NK-92 treated with Interleukin-12 subunit alpha and Interleukin-12 subunit beta, amount 100 ng/mL, for 24 hours (cell line): ENCODE results near the gene PPP1CA.
"Not testable (repeated sequence)": the region's sequence is repeated elsewhere in the genome, so short reads cannot be mapped to it uniquely, and the experiment has no call there.

Experiments used
- DNase-seq: peaks from one replicate; lab custom pipeline; 2025; lab: John Stamatoyannopoulos, UW

Gene PPP1CA

GRCh38 chr11:67402192-67402839, 658 bp upstream of the PPP1CA start:
- not testable (repeated sequence) for DNase-seq

GRCh38 chr11:67400942-67401494, 640 bp downstream of the PPP1CA start:
- DNase-seq: no peak

DNA sequence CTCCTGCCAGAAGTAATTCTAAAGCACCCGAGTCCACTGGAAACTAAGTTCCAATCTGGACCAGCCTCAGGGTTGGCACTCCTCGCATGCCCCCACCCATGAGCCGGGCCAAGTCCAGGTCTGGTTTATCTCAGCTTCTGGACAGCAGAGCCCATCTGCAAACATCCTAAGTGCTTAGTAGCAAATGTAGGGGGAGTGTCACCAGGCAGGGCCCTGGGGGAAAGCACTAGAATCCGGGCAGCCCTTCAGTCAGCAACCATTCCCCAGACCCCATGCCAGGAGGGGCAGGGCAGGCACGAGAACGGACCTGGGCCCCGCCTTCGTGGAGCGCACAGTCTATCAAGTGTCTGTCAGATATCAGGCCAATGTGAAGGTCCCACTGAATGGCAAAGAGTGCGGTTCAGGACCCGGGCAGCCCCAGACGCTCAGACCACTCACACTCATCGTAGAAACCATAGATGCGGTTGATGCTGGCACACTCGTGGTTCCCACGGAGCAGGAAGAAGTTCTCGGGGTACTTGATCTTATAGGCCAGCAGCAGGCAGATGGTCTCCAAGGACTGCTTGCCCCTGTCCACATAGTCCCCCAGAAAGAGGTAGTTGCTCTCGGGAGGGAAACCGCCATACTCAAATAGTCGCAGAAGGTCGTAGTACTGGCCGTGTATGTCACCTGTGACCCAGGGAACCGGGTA, 1.3 kb downstream of the PPP1CA start:
- DNase-seq: no peak

- no peak for DNase-seq
Measured at GRCh38 chr11:67398661-67399563, 2.7 kb downstream of the PPP1CA start.

DNA sequence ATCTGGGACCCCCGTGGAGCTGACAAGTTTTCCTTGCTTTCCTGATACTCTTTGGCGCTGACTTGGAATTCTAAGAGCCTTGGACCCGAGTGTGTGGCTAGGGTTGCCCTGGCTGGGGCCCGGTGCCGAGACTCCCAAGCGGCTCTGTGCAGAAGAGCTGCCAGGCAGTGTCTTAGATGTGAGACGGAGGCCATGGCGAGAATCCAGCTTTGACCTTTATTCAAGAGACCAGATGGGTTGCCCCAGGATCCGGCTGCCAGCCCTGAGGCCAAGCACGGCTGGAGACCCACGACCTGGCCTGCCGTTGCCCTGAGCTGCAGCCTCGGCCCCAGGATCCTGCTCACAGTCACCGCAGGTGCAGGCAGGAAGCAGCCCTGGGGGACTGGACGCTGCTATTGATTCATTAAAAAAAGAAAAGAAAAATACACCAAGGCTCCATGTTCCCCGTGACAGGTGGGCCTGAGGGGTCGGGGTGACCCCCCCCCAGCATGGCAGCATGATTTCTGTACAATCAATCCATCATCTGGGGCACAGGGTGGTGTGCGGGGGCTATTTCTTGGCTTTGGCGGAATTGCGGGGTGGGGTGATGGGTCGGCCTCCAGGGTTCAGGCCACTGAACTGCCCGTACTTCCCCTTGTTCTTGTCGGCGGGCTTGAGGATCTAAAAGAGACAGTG, 3.5 kb downstream of the PPP1CA start:
- no peak for DNase-seq

- DNase-seq: no peak
Measured at GRCh38 chr11:67397536-67397935, 4.1 kb downstream of the PPP1CA start.

GRCh38 chr11:67396587-67397389, 4.9 kb downstream of the PPP1CA start:
- no peak for DNase-seq

DNA sequence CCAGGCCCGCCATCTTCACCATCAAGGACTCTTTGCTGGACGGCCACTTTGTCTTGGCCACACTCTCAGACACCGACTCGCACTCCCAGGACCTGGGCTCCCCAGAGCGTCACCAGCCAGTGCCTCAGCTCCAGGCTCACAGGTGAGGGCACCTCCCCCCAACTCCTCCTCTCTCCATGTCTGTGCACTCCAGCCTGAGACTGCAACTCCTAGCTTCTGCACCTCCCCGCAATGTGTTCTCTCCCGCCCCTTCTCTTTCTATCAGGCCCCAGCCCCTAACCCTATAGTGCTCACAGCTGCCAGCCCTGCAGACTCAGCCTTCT, 5.4 kb downstream of the PPP1CA start:
- no peak for DNase-seq

- no peak for DNase-seq
Measured at GRCh38 chr11:67395555-67396258, 6.0 kb downstream of the PPP1CA start.

DNA sequence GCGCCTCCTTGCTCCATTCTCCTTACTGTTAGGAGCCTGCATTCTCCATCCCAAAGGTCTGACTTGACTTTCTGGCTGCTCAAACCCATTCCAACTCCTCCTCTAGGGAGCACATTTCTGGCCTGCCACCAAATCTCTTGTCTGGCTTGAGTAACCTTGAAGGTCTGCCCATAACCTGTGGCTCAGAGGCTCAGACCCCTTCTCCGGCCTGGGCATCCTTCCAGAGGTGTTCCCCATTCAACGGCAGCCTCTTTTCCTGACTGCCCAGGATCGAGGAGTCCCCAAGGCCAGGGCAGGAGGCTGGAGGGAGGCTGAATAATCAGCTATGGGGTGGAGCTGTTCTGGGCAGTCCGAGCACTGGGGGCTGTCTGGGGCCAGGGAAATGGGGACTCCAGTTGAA, 7.7 kb downstream of the PPP1CA start:
- DNase-seq: no peak

GRCh38 chr11:67393437-67393836, 8.2 kb downstream of the PPP1CA start:
- no peak for DNase-seq

DNA sequence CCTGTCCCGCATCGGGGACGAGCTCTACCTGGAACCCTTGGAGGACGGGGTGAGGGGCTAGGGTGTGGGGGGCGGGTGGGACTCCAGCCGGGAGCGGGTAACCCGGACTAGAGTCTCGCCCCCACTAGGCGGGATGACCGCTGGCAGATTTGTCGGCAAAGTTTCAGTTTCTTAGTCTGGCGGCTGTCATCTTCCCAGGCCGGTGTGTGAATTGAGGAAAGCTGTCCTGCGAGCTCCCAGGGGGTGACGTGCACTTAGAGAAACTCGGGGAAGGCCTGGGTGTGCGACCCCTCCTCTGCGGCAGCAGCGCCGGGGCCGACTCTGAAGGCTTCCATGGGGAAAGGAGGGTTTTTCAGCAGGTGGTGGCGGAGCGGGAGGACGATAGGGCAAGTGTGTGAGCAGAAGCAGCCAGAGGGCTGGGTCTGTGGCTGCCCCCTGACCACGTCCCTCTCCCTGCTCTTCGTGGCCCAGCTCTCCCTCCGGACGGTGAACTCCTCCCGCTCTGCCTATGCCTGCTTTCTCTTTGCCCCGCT, 9.4 kb downstream of the PPP1CA start:
- no peak for DNase-seq

DNA sequence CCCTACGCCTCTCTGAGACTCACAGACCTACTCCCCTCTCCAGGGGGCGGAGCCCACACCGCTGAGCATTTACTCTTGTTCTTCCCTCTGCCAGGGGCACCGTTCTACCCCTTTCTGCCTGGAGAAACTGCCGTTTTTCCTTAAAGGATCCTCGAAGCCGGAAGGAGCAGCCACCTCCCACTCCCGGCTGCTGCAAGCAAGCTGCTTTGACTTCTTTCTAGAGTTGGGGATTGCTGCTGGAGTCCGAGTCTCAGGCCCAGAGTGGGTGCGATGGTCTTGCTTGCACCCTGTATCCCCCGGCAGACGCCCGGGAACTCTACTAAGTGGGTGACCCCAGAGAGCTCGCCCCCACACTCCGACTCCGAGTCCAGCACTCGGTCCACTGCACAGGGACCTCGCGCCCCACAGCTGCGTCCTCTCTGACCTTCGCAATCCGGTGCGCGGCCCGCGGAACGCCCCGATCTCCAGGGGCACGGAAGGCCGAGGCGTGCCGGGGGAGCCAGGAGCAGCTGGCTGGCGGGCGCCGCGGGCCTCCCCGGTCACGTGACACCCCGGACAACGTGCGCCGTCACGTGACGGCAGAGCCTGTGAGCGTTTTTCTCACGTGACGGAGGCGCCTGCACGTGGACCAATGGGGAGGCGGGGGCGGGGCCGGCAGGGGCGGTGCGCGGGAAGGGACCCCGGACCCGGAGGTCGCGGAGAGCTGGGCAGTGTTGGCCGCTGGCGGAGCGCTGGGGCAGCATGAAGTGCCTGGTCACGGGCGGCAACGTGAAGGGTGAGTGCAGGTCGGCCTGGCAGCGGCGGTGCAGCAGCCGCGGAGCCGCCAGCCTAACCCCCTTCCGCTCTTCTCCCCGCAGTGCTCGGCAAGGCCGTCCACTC, 10.1 kb downstream of the PPP1CA start, which contains the start of gene RAD9A:
TSS of gene RAD9A (plus strand) at position 683 of the 879 bp plus-strand sequence. CDS start at position 742, 59 bp downstream.
- DNase-seq: peak; percentile 91

DNA sequence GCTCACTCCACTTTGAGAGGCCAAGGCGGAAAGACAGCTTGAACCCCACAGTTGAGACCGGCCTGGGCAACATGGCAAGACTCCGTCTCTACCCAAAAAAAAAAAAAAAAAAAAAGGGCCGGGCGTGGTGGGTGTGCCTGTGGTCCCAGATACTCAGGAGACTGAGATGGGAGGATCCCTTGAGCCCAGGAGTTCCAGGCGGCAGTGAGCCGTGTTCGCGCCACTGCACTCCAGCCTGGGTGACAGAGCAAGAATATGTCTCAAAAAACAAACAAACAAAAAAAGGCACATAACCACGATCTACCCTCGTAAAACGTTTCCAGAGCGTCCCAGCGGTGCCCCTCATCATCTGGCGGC, 10.7 kb downstream of the PPP1CA start:
- no peak for DNase-seq

DNA sequence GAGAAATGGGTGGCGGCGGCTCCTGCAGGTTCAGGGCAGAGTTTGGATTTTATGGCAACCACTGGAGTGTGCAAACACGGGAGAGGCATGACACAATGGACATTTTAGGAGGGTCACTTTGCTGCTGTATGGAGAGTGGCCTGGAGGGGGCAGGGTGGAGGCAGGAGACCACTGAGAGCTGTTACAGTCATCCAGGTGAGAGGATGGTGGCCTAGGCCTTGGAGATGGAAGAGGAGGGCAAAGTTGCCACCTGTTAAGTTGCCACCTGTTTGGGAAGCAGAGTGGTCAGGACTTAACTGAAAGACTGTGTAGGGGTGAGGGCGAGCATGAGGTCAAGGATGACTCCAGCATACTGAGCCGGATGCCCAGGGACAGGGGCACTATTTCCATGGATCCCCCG, 12.2 kb downstream of the PPP1CA start:
- peak; percentile 33 for DNase-seq

DNA sequence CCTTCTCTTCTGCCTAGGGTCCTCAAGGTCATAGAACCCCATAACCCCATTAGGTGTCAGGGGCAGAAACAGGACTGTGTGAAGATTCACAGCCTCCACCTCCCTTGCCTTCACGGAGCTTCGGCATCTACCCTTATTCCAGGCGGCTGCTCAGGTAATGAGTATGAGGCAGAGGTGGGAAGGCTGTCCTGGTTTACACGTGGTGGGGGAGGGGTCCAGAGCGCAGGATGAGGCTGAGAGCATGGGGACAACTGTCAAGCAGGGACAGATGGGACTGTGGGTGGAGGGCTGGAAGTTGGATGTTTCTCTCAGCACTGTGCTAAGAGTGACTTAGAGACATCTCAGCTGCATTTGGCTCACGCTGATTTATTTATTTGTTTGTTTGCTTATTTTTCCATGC, 14.1 kb downstream of the PPP1CA start:
- DNase-seq: no peak

DNA sequence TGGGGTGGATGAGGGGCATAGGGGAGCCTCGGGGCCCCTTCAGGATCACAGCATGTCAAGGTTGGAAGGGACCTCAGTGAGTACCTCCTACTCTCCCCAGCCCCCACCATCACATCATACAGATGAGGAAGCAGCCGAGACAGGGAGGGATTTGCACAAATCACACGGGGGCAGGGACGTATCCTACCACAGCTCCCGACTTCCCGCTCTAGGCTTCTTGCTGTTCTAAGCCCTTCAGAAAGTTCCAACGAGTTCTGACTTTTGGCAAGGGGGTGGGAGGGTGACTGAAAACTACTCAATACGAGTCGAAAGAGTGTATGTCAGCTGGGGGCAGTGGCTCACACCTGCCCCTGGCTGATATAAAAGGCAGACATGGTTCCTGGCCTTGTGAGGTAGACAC, 14.6 kb downstream of the PPP1CA start:
- DNase-seq: no peak

- no peak for DNase-seq
Measured at GRCh38 chr11:67384851-67385366, 16.7 kb downstream of the PPP1CA start.
